Transverse colon (tissue), 3 donors: ENCODE data around the gene DRGX.

Experiments
- CTCF ChIP-seq, 5 experiments: fragments of 200-600 bp in 3 of 5; fragments of 450-650 bp in 2 of 5; sonication (generic) in 3 of 5; IDR thresholded peaks; 1 replicate in 2 of 5; 2 replicates in 3 of 5; pipeline ENCODE4 v1.5.1; 2016 to 2017; ENCODE audit warnings: antibody characterized with exemption in 5 of 5, inconsistent platforms in 3 of 5, mild to moderate bottlenecking in 2 of 5, moderate library complexity in 1 of 5
- EP300 ChIP-seq: sonication (generic); formaldehyde crosslinking; IDR thresholded peaks from one replicate; pipeline ENCODE4 v1.6.1; 2017; ENCODE audit warnings: antibody characterized with exemption, low read depth
- POLR2A ChIP-seq: fragments of 450-650 bp; IDR thresholded peaks from one replicate; pipeline ENCODE4 v1.6.1; 2016; ENCODE audit warnings: antibody characterized with exemption, mild to moderate bottlenecking, moderate library complexity

GRCh38 chr10:49330127-49330665 is 65.7 kb downstream of the DRGX start:
- TF ChIP-seq CTCF (IDR thresholded peaks at IDR 0.05) (no peak), EP300 (no peak), POLR2A (no peak)
